Tibial nerve (tissue), 4 donors: ENCODE results near the gene GAK. TPM values are rescaled to one million over a fixed set of nuclear protein-coding genes. Genes with fewer than 3 reads are reported as not detected.
A peak's percentile ranks its signal among the peaks of the same experiment; 100 is the strongest.

Source experiments
- DNase-seq, 2 donors: peaks; one replicate each; pipeline ENCODE4 v3.0.0-alpha.2; 2019; ENCODE audit warnings: low spot score in 2 of 2
- H3K27ac ChIP-seq, 4 donors: fragments of 200-600 bp; sonication (generic) in 3 of 4; one replicate each; pipeline ENCODE4 v1.5.1; 2017 to 2019; ENCODE audit warnings: mild to moderate bottlenecking in 1 of 4
- H3K27me3 ChIP-seq, 2 donors: fragments of 200-600 bp; sonication (generic) in 1 of 2; one replicate each; pipeline versions ENCODE4 v1.5.1 to v1.6.0; 2017 to 2019
- H3K36me3 ChIP-seq, 3 donors: fragments of 200-600 bp; sonication (generic); one replicate each; pipeline ENCODE4 v1.5.1; 2018 to 2019
- H3K4me1 ChIP-seq, 4 donors: fragments of 200-600 bp; sonication (generic) in 3 of 4; one replicate each; pipeline ENCODE4 v1.5.1; 2017 to 2019
- H3K4me3 ChIP-seq, 4 donors: fragments of 200-600 bp; sonication (generic) in 3 of 4; one replicate each; pipeline ENCODE4 v1.5.1; 2017 to 2019; ENCODE audit warnings: mild to moderate bottlenecking in 1 of 4, moderate library complexity in 1 of 4
- H3K9me3 ChIP-seq, 4 donors: fragments of 200-600 bp; sonication (generic) in 3 of 4; one replicate each; pipeline ENCODE4 v1.5.1; 2017 to 2019
- CTCF ChIP-seq, 5 experiments: fragments of 200-600 bp in 3 of 5; fragments of 450-650 bp in 2 of 5; sonication (generic) in 3 of 5; IDR thresholded peaks; one replicate each; pipeline ENCODE4 v1.5.1; 2016 to 2019; ENCODE audit warnings: antibody characterized with exemption in 5 of 5, mild to moderate bottlenecking in 3 of 5, moderate library complexity in 2 of 5
- EP300 ChIP-seq, 2 donors: sonication (generic); formaldehyde crosslinking; IDR thresholded peaks; one replicate each; pipeline ENCODE4 v1.6.1; 2017; ENCODE audit warnings: antibody characterized with exemption in 2 of 2, mild to moderate bottlenecking in 1 of 2
- POLR2A ChIP-seq, 2 donors: fragments of 450-650 bp; IDR thresholded peaks; one replicate each; pipeline ENCODE4 v1.6.1; 2017; ENCODE audit warnings: antibody characterized with exemption in 2 of 2, mild to moderate bottlenecking in 2 of 2, moderate library complexity in 2 of 2
- WGBS, 2 donors: methylation state at CpG; one replicate each; pipeline ENCODE4 v1.1.5; 2018; 5-methylcytosine and 5-hydroxymethylcytosine counted together
- total RNA-seq, 4 donors: library from RNA; depleted of rRNA; stranded (reverse); fragments of >200 nt; gene quantifications; one replicate each; pipeline ENCODE4 v1.1.0, GENCODE V29; 2016

The GAK gene
- total RNA-seq, 4 donors from 2014 or later = 92.3 to 177 (median 127) TPM

- 92 to 93% methylated on average over 36 to 39 of the region's 39 CpGs for WGBS, 2 donors
- Histone ChIP-seq H3K4me1 (peaks cover 0 to 3% (median 0%) of the 10 kb centered on the region in 4 donors), H3K9me3 (no peaks in the 10 kb centered on the region), H3K27me3 (no peaks in the 10 kb centered on the region), H3K4me3 (no peak overlapping the region), H3K27ac (peak overlapping the region in 1 of 4 donors; percentile 63), H3K36me3 (peaks cover 0 to 92% (median 0%) of the 10 kb centered on the region in 3 donors)
- TF ChIP-seq EP300 (IDR thresholded peaks at IDR 0.05) = no peak
- no peak for TF ChIP-seq CTCF (IDR thresholded peaks at IDR 0.05)
- TF ChIP-seq POLR2A (IDR thresholded peaks at IDR 0.05) = no peak
- no peak for DNase-seq
Observed at GRCh38 chr4:963276-964225, 31.4 kb upstream of the GAK start.

GRCh38 chr4:962231-963208 lies 30.4 kb upstream of the GAK start:
- H3K9me3 ChIP-seq = no peaks in the 10 kb centered on the region
- TF ChIP-seq POLR2A (IDR thresholded peaks at IDR 0.05) = no peak
- no peak for TF ChIP-seq EP300 (IDR thresholded peaks at IDR 0.05)
- no peak for TF ChIP-seq CTCF (IDR thresholded peaks at IDR 0.05)
- no peaks in the 10 kb centered on the region for H3K4me1 ChIP-seq
- H3K27me3 ChIP-seq = no peaks in the 10 kb centered on the region
- WGBS, 2 donors = 90 to 93% methylated on average over 44 to 54 of the region's 54 CpGs
- no peak for DNase-seq
- H3K27ac ChIP-seq = peak overlapping the region in 1 of 4 donors; percentile 63
- H3K4me3 ChIP-seq = no peak overlapping the region
- peaks cover 0 to 100% (median 0%) of the 10 kb centered on the region in 3 donors for H3K36me3 ChIP-seq

- no peak for TF ChIP-seq POLR2A (IDR thresholded peaks at IDR 0.05)
- no peak for TF ChIP-seq CTCF (IDR thresholded peaks at IDR 0.05)
- TF ChIP-seq EP300 (IDR thresholded peaks at IDR 0.05) = no peak
- H3K36me3 ChIP-seq = peaks cover 0 to 100% (median 0%) of the 10 kb centered on the region in 3 donors
- H3K27me3 ChIP-seq = no peaks in the 10 kb centered on the region
- no peak for DNase-seq
- WGBS, 2 donors = 87 to 90% methylated on average over 37 to 48 of the region's 52 CpGs
- no peak overlapping the region for H3K4me3 ChIP-seq
- no peaks in the 10 kb centered on the region for H3K9me3 ChIP-seq
- peak overlapping the region in 1 of 4 donors; percentile 7 for H3K27ac ChIP-seq
- H3K4me1 ChIP-seq = no peaks in the 10 kb centered on the region
Observed at GRCh38 chr4:961351-962230, 29.5 kb upstream of the GAK start.

- TF ChIP-seq EP300 (IDR thresholded peaks at IDR 0.05) = no peak
- no peak for TF ChIP-seq CTCF (IDR thresholded peaks at IDR 0.05)
- Histone ChIP-seq H3K27me3 (no peaks in the 10 kb centered on the region), H3K4me1 (no peaks in the 10 kb centered on the region), H3K4me3 (no peak overlapping the region), H3K36me3 (peaks cover 0 to 100% (median 0%) of the 10 kb centered on the region in 3 donors), H3K27ac (no peak overlapping the region), H3K9me3 (no peaks in the 10 kb centered on the region)
- DNase-seq = no peak
- WGBS, 2 donors = 88 to 90% methylated on average over 28 to 34 of the region's 35 CpGs
Observed at GRCh38 chr4:960636-961350, 28.7 kb upstream of the GAK start.
